ENCODE results near the gene ERBB4.

Gene ERBB4

GRCh38 chr2:212147921-212148513, 390.6 kb downstream of the ERBB4 start:
- Histone ChIP-seq H3K27me3 (ENCODE audit: control insufficient read depth, low read length) (no peaks in the 10 kb centered on the region), H3K36me3 (ENCODE audit: control insufficient read depth, low read length) (no peaks in the 10 kb centered on the region), H3F3A (ENCODE audit: control insufficient read depth, insufficient read depth) (no peaks in the 10 kb centered on the region), H3K27ac (ENCODE audit: low read depth, low read length) (no peak overlapping the region), H3K4me2 (ENCODE audit: low read length) (no peak overlapping the region), H3K4me1 (ENCODE audit: control insufficient read depth, low read length) (no peaks in the 10 kb centered on the region), H3K79me2 (ENCODE audit: control insufficient read depth, low read length) (no peaks in the 10 kb centered on the region), H3K9me2 (replicated peaks; ENCODE audit: control insufficient read depth, low read length) (no peaks in the 10 kb centered on the region), H3K9me3 (ENCODE audit: control insufficient read depth, insufficient read depth, low read length) (no peaks in the 10 kb centered on the region), H4K20me1 (ENCODE audit: control insufficient read depth, insufficient read depth, low read depth, low read length) (no peaks in the 10 kb centered on the region), H3K4me3 (ENCODE audit: low read length) (no peak overlapping the region)
- TF ChIP-seq EZH2phosphoT487 (IDR thresholded peaks at IDR 0.05; ENCODE audit: borderline replicate concordance, low read length), result no peak
- TF ChIP-seq, protein P1, sequence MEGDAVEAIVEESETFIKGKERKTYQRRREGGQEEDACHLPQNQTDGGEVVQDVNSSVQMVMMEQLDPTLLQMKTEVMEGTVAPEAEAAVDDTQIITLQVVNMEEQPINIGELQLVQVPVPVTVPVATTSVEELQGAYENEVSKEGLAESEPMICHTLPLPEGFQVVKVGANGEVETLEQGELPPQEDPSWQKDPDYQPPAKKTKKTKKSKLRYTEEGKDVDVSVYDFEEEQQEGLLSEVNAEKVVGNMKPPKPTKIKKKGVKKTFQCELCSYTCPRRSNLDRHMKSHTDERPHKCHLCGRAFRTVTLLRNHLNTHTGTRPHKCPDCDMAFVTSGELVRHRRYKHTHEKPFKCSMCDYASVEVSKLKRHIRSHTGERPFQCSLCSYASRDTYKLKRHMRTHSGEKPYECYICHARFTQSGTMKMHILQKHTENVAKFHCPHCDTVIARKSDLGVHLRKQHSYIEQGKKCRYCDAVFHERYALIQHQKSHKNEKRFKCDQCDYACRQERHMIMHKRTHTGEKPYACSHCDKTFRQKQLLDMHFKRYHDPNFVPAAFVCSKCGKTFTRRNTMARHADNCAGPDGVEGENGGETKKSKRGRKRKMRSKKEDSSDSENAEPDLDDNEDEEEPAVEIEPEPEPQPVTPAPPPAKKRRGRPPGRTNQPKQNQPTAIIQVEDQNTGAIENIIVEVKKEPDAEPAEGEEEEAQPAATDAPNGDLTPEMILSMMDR (IDR thresholded peaks at IDR 0.05; ENCODE audit: low read depth, low read length, poor library complexity, severe bottlenecking), result peak; percentile 54

- Histone ChIP-seq H3K4me3 (ENCODE audit: low read length) (no peak overlapping the region), H3K27ac (ENCODE audit: low read depth, low read length) (no peak overlapping the region), H3K9me2 (replicated peaks; ENCODE audit: control insufficient read depth, low read length) (no peaks in the 10 kb centered on the region), H3K27me3 (ENCODE audit: control insufficient read depth, low read length) (no peaks in the 10 kb centered on the region), H3K4me1 (ENCODE audit: control insufficient read depth, low read length) (no peaks in the 10 kb centered on the region), H3K9me3 (ENCODE audit: control insufficient read depth, insufficient read depth, low read length) (no peaks in the 10 kb centered on the region), H3K36me3 (ENCODE audit: control insufficient read depth, low read length) (no peaks in the 10 kb centered on the region), H3K4me2 (ENCODE audit: low read length) (no peak overlapping the region), H4K20me1 (ENCODE audit: control insufficient read depth, insufficient read depth, low read depth, low read length) (no peaks in the 10 kb centered on the region), H3F3A (ENCODE audit: control insufficient read depth, insufficient read depth) (no peaks in the 10 kb centered on the region), H3K79me2 (ENCODE audit: control insufficient read depth, low read length) (no peaks in the 10 kb centered on the region)
- TF ChIP-seq EZH2phosphoT487 (IDR thresholded peaks at IDR 0.05; ENCODE audit: borderline replicate concordance, low read length), result no peak
- TF ChIP-seq, protein P1 (IDR thresholded peaks at IDR 0.05; ENCODE audit: low read depth, low read length, poor library complexity, severe bottlenecking), result no peak
Observed at GRCh38 chr2:212146416-212146815, 392.2 kb downstream of the ERBB4 start.

DNA sequence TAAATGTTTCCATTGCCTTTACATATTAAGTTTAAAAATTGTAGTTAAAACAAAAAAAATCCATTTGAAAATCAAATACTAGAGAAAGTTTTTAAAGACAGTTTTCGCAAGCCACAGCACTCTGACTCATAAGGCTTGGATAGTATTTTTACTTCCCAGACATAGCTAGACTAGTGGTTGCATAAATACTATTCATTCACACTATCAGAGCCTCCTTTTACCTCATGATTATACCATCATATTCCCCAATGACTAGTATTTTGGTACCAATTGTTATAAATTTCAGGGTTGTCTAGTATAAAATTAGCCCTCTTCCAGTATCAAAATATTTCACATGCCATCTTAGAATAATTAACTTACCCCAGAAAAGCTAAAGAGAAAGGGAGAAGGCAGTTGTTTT, 393.5 kb downstream of the ERBB4 start:
- Histone ChIP-seq H3K79me2 (ENCODE audit: control insufficient read depth, low read length) (no peaks in the 10 kb centered on the region), H3K9me3 (ENCODE audit: control insufficient read depth, insufficient read depth, low read length) (no peaks in the 10 kb centered on the region), H3K4me3 (ENCODE audit: low read length) (no peak overlapping the region), H3K4me2 (ENCODE audit: low read length) (no peak overlapping the region), H3K4me1 (ENCODE audit: control insufficient read depth, low read length) (no peaks in the 10 kb centered on the region), H3K36me3 (ENCODE audit: control insufficient read depth, low read length) (no peaks in the 10 kb centered on the region), H3F3A (ENCODE audit: control insufficient read depth, insufficient read depth) (no peaks in the 10 kb centered on the region), H4K20me1 (ENCODE audit: control insufficient read depth, insufficient read depth, low read depth, low read length) (no peaks in the 10 kb centered on the region), H3K27me3 (ENCODE audit: control insufficient read depth, low read length) (no peaks in the 10 kb centered on the region), H3K9me2 (replicated peaks; ENCODE audit: control insufficient read depth, low read length) (no peaks in the 10 kb centered on the region), H3K27ac (ENCODE audit: low read depth, low read length) (no peak overlapping the region)
- TF ChIP-seq, protein P1 (IDR thresholded peaks at IDR 0.05; ENCODE audit: low read depth, low read length, poor library complexity, severe bottlenecking), result no peak
- TF ChIP-seq EZH2phosphoT487 (IDR thresholded peaks at IDR 0.05; ENCODE audit: borderline replicate concordance, low read length), result no peak

All from DOHH2 (cell line).